K562 (cell line): ENCODE data around the gene CISD3. TPM values are rescaled to one million over a fixed set of nuclear protein-coding genes. Genes with fewer than 3 reads are reported as not detected.
A peak's percentile ranks its signal among the peaks of the same experiment; 100 is the strongest.

Experiments
- BRD9 ChIP-seq: fragments of 450-650 bp; IDR thresholded peaks from 2 replicates; pipeline ENCODE4 v1.6.1; 2018; ENCODE audit warnings: low read depth; ENCODE audit not compliant: partially characterized antibody
- CBX8 ChIP-seq: fragments of 200-600 bp; sonication (generic); IDR thresholded peaks from 2 replicates; pipeline ENCODE4 v1.6.1; 2012; ENCODE audit warnings: borderline replicate concordance, mixed run types, low read depth, mild to moderate bottlenecking, moderate library complexity, mixed read lengths, low read length, control low read depth, inconsistent platforms; ENCODE audit not compliant: poor library complexity, severe bottlenecking; ENCODE audit errors: extremely low read depth
- HSF4 ChIP-seq: fragments of 250-450 bp; sonication (Bioruptor Pico); IDR thresholded peaks from 2 replicates; pipeline ENCODE4 v2.1.2; 2022; ENCODE audit warnings: mild to moderate bottlenecking, moderate library complexity, borderline replicate concordance
- IFI16 ChIP-seq: fragments of 250-450 bp; sonication (Bioruptor Pico); IDR thresholded peaks from 2 replicates; pipeline ENCODE4 v2.1.2; 2022; ENCODE audit warnings: mild to moderate bottlenecking, inconsistent platforms
- KAT7 ChIP-seq: sonication (generic); formaldehyde crosslinking; IDR thresholded peaks from 2 replicates; pipeline ENCODE4 v1.8.0; 2022; ENCODE audit warnings: missing genetic modification reagents, mild to moderate bottlenecking, borderline replicate concordance
- KAT8 ChIP-seq: fragments of 450-650 bp; IDR thresholded peaks from 2 replicates; pipeline ENCODE4 v1.6.1; 2016; ENCODE audit warnings: low read depth, mild to moderate bottlenecking
- MCM2 ChIP-seq: fragments of 450-650 bp; IDR thresholded peaks from 2 replicates; pipeline ENCODE4 v1.6.1; 2017; ENCODE audit warnings: low read depth, mild to moderate bottlenecking
- MYNN ChIP-seq, 2 experiments: sonication (generic); formaldehyde crosslinking in 1 of 2; IDR thresholded peaks; 2 replicates each; pipeline versions ENCODE4 v1.5.0 to v1.6.1; 2016 to 2020; ENCODE audit warnings: antibody characterized with exemption in 1 of 2, missing genetic modification reagents in 1 of 2
- NFE2L1 ChIP-seq: fragments of 450-650 bp; IDR thresholded peaks from 2 replicates; pipeline ENCODE4 v1.6.1; 2016; ENCODE audit warnings: missing genetic modification characterization, low read depth, mild to moderate bottlenecking, missing compliant biosample characterization, moderate library complexity, borderline replicate concordance
- POLR2B ChIP-seq: fragments of 450-650 bp; IDR thresholded peaks from 2 replicates; pipeline ENCODE4 v1.6.1; 2018; ENCODE audit warnings: low read depth; ENCODE audit not compliant: partially characterized antibody
- RHOXF2B ChIP-seq: fragments of 250-450 bp; sonication (Bioruptor Pico); conservative IDR thresholded peaks from 2 replicates; pipeline ENCODE4 v1.5.1; 2021
- STAT5A ChIP-seq: IDR thresholded peaks from 2 replicates; pipeline ENCODE4 v1.6.1; 2012; ENCODE audit warnings: low read length, inconsistent platforms, borderline replicate concordance
- TOE1 ChIP-seq, 2 experiments: fragments of 450-650 bp in 1 of 2; sonication (generic) in 1 of 2; formaldehyde crosslinking in 1 of 2; IDR thresholded peaks; 2 replicates each; pipeline versions ENCODE4 v1.7.1 to v1.8.0; 2016 to 2022; ENCODE audit warnings: borderline replicate concordance in 2 of 2, mild to moderate bottlenecking in 2 of 2, antibody characterized with exemption in 1 of 2, inconsistent platforms in 1 of 2, low read depth in 1 of 2, missing genetic modification reagents in 1 of 2, moderate library complexity in 1 of 2
- ZBTB1 ChIP-seq: sonication (generic); formaldehyde crosslinking; IDR thresholded peaks from 2 replicates; pipeline ENCODE4 v1.8.1; 2023; ENCODE audit warnings: missing genetic modification reagents, low read depth, mild to moderate bottlenecking, borderline replicate concordance
- ZNF212 ChIP-seq: fragments of 450-650 bp; formaldehyde crosslinking; IDR thresholded peaks from 2 replicates; pipeline ENCODE4 v1.4.0; 2020; ENCODE audit warnings: mild to moderate bottlenecking
- ZNF224 ChIP-seq: sonication (generic); formaldehyde crosslinking; IDR thresholded peaks from 2 replicates; pipeline ENCODE4 v1.8.0; 2022; ENCODE audit warnings: mild to moderate bottlenecking, missing genetic modification reagents
- ZNF830 ChIP-seq: fragments of 250-450 bp; sonication (Bioruptor Pico); IDR thresholded peaks from 2 replicates; pipeline ENCODE4 v1.5.0; 2021; ENCODE audit warnings: mild to moderate bottlenecking
- polyA plus RNA-seq, 8 experiments: library from polyadenylated mRNA; depleted of rRNA in 4 of 8; stranded (reverse) in 5 of 8; unstranded in 3 of 8; fragments of >200 nt; fragmentation: Nextera tagmentation in 2 of 8; fragmentation: Illumina TruSeq in 1 of 8; extraction: Ambion mirVana in 2 of 8; extraction: Trizol in 1 of 8; gene quantifications; 2 replicates each; pipeline versions ENCODE4 v1.2.1 to v1.2.3, GENCODE V29; 2011 to 2014; ENCODE audit warnings: inconsistent platforms in 1 of 8, missing spikeins in 1 of 8
- total RNA-seq, 7 experiments: library from RNA; depleted of rRNA in 6 of 7; stranded (reverse); fragments of >200 nt in 6 of 7; fragmentation: Illumina TruSeq in 2 of 7; extraction: Trizol in 2 of 7; gene quantifications; 2 replicates each; pipeline versions ENCODE4 v1.2.1 to v1.2.3, GENCODE V29; 2011 to 2021; ENCODE audit warnings: low replicate concordance in 1 of 7
- TF ChIP-seq, protein P1 (sequence below): fragments of 250-450 bp; sonication (Bioruptor Pico); IDR thresholded peaks from 2 replicates; pipeline ENCODE4 v1.4.0; 2020; ENCODE audit warnings: mild to moderate bottlenecking
- TF ChIP-seq, protein P2 (sequence below), 2 experiments: fragments of 450-650 bp; IDR thresholded peaks; 2 replicates each; pipeline ENCODE4 v1.6.1; 2018; ENCODE audit warnings: mild to moderate bottlenecking in 2 of 2, low read depth in 1 of 2; ENCODE audit not compliant: partially characterized antibody in 2 of 2

The CISD3 gene
- total and polyA plus RNA-seq, 9 of the 15 experiments (the other 6 are each of a cell fraction or from before 2014, with no cell fraction given): 5.0 to 60.7 (median 15.7) TPM

DNA sequence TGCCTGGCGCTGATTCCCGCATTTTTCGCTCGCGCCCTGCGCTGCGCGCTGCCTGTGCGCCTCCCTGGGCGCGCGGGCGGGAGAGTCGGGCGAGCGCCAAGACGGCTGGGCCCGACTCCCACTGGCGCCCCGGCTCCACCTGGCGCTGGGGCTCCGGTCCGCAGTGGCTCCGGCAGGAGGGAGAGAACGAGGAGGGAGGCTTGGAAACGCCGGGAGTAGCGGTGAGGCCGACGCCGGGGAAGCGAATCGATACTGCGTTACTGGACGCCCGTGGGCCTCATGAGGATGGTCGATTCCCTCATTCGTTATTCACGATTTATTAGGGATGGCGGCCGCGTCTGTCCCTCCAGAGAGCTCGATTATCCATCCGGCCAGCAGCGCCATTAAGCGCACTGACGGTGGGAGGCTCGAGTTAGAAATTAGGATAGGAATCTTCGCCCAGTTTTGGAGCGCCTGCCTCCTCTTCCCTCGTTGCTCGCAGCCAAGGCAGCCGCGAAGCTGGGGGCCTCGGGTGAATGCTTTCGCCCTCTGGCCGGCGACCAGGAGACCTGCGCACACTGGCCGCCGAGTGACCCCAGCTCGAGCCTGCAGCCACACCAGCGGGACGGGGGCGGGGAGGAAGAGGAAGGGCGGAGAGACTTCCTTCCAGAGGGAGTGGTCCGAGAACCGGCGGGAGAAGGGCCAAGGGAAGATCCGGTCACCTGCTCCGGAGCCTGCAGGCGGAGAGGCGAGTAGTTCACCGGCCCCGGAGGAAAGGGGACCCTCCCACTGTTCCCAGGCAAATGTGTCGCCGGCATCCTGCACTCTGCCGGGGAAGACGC lies 19.3 kb downstream of the CISD3 start (continued):
- TF ChIP-seq KAT8: no peak
- no peak for TF ChIP-seq NFE2L1 (tag)
- no peak for TF ChIP-seq ZNF212 (CRISPR knock-in tag)
- no peak for TF ChIP-seq ZNF224 (CRISPR knock-in tag)
- TF ChIP-seq TOE1 (IDR thresholded peaks at IDR 0.05; ENCODE audit: borderline replicate concordance): no peak; the same call in 1 of the 2 replicates
- TF ChIP-seq TOE1 (CRISPR knock-in tag; IDR thresholded peaks at IDR 0.05; ENCODE audit: borderline replicate concordance, low read depth): no peak
- TF ChIP-seq ZNF830 (CRISPR knock-in tag): no peak
- TF ChIP-seq STAT5A: no peak
- TF ChIP-seq, protein P1, sequence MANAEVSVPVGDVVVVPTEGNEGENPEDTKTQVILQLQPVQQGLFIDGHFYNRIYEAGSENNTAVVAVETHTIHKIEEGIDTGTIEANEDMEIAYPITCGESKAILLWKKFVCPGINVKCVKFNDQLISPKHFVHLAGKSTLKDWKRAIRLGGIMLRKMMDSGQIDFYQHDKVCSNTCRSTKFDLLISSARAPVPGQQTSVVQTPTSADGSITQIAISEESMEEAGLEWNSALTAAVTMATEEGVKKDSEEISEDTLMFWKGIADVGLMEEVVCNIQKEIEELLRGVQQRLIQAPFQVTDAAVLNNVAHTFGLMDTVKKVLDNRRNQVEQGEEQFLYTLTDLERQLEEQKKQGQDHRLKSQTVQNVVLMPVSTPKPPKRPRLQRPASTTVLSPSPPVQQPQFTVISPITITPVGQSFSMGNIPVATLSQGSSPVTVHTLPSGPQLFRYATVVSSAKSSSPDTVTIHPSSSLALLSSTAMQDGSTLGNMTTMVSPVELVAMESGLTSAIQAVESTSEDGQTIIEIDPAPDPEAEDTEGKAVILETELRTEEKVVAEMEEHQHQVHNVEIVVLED (CRISPR knock-in tag): no peak
- no peak for TF ChIP-seq HSF4 (CRISPR knock-in tag)
- peak; percentile 67; the same call in 1 of the 2 replicates for TF ChIP-seq ZBTB1 (CRISPR knock-in tag)
- no peak for TF ChIP-seq KAT7 (CRISPR knock-in tag)
- no peak for TF ChIP-seq BRD9
- TF ChIP-seq MCM2: no peak
- no peak for TF ChIP-seq IFI16 (CRISPR knock-in tag)
- TF ChIP-seq CBX8: no peak
- peak; percentile 84 for TF ChIP-seq POLR2B
- TF ChIP-seq MYNN (IDR thresholded peaks at IDR 0.05): no peak
- TF ChIP-seq MYNN (CRISPR knock-in tag; IDR thresholded peaks at IDR 0.05): no peak
- TF ChIP-seq RHOXF2B (CRISPR knock-in tag): no peak
- TF ChIP-seq, protein P2, sequence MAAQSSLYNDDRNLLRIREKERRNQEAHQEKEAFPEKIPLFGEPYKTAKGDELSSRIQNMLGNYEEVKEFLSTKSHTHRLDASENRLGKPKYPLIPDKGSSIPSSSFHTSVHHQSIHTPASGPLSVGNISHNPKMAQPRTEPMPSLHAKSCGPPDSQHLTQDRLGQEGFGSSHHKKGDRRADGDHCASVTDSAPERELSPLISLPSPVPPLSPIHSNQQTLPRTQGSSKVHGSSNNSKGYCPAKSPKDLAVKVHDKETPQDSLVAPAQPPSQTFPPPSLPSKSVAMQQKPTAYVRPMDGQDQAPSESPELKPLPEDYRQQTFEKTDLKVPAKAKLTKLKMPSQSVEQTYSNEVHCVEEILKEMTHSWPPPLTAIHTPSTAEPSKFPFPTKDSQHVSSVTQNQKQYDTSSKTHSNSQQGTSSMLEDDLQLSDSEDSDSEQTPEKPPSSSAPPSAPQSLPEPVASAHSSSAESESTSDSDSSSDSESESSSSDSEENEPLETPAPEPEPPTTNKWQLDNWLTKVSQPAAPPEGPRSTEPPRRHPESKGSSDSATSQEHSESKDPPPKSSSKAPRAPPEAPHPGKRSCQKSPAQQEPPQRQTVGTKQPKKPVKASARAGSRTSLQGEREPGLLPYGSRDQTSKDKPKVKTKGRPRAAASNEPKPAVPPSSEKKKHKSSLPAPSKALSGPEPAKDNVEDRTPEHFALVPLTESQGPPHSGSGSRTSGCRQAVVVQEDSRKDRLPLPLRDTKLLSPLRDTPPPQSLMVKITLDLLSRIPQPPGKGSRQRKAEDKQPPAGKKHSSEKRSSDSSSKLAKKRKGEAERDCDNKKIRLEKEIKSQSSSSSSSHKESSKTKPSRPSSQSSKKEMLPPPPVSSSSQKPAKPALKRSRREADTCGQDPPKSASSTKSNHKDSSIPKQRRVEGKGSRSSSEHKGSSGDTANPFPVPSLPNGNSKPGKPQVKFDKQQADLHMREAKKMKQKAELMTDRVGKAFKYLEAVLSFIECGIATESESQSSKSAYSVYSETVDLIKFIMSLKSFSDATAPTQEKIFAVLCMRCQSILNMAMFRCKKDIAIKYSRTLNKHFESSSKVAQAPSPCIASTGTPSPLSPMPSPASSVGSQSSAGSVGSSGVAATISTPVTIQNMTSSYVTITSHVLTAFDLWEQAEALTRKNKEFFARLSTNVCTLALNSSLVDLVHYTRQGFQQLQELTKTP (IDR thresholded peaks at IDR 0.05; ENCODE audit: low read depth in 1 of 2, partially characterized antibody in 2 of 2): no peak
